Chondrocyte (in vitro differentiated cells): ENCODE results near the gene CDC6. TPM values are rescaled to one million over a fixed set of nuclear protein-coding genes. Genes with fewer than 3 reads are reported as not detected.

Source experiments
- DNase-seq: peaks from one replicate; pipeline ENCODE4 v3.0.0; 2021; ENCODE audit warnings: mixed read lengths, low spot score
- H3K27ac Mint-ChIP-seq: one replicate; pipeline ENCODE4 v1.8.0; 2021; ENCODE audit warnings: mild to moderate bottlenecking, moderate library complexity, mixed read lengths; ENCODE audit not compliant: unreplicated experiment
- H3K27me3 Mint-ChIP-seq: 2 replicates; pipeline ENCODE4 v1.8.0; 2021; ENCODE audit warnings: low read depth, mixed read lengths
- H3K36me3 Mint-ChIP-seq: 2 replicates; pipeline ENCODE4 v1.8.0; 2021; ENCODE audit warnings: low read depth, mixed read lengths
- H3K4me1 Mint-ChIP-seq: 2 replicates; pipeline ENCODE4 v1.8.0; 2021; ENCODE audit warnings: low read depth, mild to moderate bottlenecking, mixed read lengths
- H3K4me3 Mint-ChIP-seq: one replicate; pipeline ENCODE4 v1.8.0; 2021; ENCODE audit warnings: mild to moderate bottlenecking, moderate library complexity, mixed read lengths; ENCODE audit not compliant: unreplicated experiment
- H3K9me3 Mint-ChIP-seq: 2 replicates; pipeline ENCODE4 v1.8.0; 2021; ENCODE audit warnings: low read depth, mixed read lengths
- total RNA-seq: library from RNA; stranded (reverse); gene quantifications from 3 replicates; pipeline ENCODE4 v1.2.1, GENCODE V29; 2021
- TF ChIP-seq, protein P1 (sequence below): fragments of 200-600 bp; sonication (generic); IDR thresholded peaks from 2 replicates; pipeline ENCODE4 v1.5.0; 2021; ENCODE audit warnings: antibody characterized with exemption, mild to moderate bottlenecking, moderate library complexity

Gene CDC6
- total RNA-seq, 1 donor from 2014 or later, result 9.9 TPM

DNA sequence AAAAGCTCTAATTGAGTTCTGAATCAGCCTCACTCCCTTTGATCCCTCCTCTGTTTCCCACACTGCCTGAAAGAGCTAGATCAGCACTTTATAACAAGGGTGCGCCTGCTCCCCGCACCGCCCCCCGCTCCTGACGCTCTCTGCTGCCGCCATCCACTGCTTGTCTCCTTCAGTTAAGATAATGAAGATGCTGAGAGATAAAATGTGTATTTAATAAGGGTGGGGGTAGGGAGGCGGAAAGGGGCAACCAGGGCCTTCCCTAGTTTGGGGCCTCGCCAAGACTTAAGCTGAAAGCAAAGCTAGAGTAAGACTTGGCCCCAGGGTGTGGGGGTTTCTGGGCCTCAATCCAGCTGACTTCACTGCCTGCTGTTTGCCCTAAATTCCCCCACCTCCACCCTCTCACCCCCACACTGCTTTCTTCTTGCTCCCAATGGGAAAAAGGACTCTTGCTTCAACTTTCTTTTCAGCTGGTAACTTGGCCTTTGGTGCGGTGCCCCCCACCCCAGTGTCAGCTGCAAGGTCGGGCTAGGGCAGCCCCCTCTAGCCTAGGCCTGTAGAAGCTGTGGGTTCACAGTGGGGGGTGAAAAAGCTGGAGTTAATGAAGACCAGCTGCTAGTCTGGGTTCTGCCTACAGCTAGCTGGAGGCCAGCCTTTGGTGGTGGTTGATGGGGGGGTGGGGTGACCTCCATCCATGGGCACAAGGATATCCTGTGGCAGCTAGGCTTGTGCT is 19.5 kb downstream of the CDC6 start:
- H3K9me3 Mint-ChIP-seq, result no peaks in the 10 kb centered on the region
- peak; percentile 70 for DNase-seq

DNA sequence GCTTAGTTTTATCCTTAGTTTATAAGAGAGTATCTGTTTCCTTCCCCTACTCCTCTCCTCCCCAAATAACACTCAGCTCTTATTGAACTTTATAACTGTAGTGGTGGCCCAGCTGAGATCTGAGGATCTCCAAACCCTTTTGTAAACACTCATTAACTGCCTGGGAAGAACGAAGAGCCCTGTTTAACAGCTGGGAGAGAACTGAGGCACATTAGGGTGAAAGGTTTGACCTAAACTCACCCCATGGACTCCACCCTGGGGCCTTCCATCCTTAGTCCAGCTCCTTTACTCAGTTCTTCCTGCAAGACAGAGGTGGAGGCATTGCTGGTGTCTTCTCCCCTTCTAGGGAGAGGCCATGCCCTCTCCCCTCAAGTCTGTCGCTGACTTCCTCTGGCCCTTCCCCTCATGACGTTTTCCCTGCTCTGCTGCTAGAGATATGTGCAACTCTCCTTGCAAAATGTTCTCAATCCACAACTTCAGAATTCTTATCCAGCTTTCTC is 20.1 kb downstream of the CDC6 start:
- TF ChIP-seq, protein P1, sequence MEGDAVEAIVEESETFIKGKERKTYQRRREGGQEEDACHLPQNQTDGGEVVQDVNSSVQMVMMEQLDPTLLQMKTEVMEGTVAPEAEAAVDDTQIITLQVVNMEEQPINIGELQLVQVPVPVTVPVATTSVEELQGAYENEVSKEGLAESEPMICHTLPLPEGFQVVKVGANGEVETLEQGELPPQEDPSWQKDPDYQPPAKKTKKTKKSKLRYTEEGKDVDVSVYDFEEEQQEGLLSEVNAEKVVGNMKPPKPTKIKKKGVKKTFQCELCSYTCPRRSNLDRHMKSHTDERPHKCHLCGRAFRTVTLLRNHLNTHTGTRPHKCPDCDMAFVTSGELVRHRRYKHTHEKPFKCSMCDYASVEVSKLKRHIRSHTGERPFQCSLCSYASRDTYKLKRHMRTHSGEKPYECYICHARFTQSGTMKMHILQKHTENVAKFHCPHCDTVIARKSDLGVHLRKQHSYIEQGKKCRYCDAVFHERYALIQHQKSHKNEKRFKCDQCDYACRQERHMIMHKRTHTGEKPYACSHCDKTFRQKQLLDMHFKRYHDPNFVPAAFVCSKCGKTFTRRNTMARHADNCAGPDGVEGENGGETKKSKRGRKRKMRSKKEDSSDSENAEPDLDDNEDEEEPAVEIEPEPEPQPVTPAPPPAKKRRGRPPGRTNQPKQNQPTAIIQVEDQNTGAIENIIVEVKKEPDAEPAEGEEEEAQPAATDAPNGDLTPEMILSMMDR, result no peak
- Mint-ChIP-seq H3K27ac (no peak overlapping the region), H3K36me3 (no peaks in the 10 kb centered on the region), H3K4me1 (peaks cover 23% of the 10 kb centered on the region), H3K4me3 (no peak overlapping the region), H3K27me3 (no peaks in the 10 kb centered on the region), H3K9me3 (no peaks in the 10 kb centered on the region)
- no peak for DNase-seq

More for the DNA sequence above, 19.5 kb downstream of the CDC6 start:
- Mint-ChIP-seq H3K36me3 (no peaks in the 10 kb centered on the region), H3K4me3 (no peak overlapping the region), H3K27ac (no peak overlapping the region), H3K27me3 (no peaks in the 10 kb centered on the region), H3K4me1 (peaks cover 23% of the 10 kb centered on the region)
- TF ChIP-seq, protein P1, result peak; percentile 23

DNA sequence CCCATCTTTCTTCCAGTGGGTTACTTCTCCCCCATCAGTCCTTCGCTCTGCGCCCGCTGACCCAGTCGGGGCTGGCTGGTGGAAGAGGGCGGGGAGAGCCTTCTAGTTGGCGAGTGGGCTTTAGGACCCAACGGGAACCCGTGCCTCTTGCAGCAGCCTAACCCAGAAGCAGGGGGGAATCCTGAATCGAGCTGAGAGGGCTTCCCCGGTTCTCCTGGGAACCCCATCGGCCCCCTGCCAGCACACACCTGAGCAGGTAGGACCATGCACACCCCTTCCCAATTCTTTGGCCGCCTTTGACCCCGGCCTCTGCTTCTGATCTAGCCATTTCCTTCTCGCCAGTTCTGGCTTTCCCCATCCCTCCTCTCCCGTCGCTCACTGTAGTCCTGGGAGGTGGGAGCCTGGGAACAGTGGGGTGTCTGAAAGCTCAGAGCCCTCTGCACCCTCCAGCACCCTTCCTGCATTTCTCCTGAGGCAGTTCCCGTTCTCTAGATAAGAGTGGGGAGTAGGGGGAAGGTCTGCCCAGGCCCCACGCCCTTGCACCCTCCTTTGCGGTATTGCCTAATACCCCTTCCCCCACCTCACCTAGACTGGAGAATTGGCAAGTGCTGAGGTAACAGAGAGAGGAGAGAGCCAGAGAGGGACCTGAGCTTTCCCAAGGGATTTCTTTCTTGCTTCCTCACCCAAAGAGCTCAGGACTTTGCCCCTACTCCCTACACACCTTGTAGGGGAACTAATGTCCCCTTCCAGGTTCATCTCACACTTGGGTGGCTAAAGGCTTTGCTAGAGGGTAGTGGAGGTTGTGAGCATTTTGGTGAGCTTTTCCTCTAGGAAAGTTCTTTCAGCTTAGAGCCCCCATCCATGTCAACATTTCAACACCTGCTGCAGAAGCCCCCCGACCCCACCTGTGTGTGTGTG is 21.6 kb downstream of the CDC6 start, which contains the start of gene RARA:
Gene RARA (plus strand): TSS at position 150 of the 918 bp plus-strand sequence. CDS start 22,039 bp downstream, outside the sequence.
- H3K4me3 Mint-ChIP-seq, result no peak within 1 kb of the TSS

DNA sequence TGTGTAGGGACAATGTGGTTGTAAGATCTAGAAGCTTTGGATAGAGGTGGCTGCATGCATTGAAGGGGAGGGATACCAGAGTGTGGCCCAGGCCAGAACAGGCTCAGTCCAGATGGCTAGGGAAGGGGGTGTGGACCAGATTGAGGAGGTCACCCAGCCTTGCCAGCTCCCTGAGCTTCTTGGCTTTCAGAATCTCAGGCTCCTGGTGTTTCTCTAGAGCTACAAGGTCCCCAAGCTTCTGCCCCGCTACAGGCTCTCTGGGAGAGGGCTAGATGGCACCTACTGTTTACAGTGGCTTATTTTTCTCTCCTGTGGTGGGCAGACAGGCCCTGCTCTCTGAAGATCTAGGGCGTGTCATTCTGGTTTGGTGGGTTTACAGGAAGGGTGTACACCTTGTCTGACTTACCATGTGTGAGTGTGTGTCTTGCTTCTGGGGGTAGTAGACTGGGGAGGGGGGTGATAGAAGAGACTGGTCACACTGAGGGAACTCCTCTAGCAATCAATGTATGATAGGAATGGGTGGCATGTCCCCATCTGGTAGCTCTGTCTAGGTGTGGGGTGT is 22.4 kb downstream of the CDC6 start:
- H3K27ac Mint-ChIP-seq, result peak overlapping the region; percentile 42
- no peaks in the 10 kb centered on the region for H3K36me3 Mint-ChIP-seq
- TF ChIP-seq, protein P1, result no peak
- no peaks in the 10 kb centered on the region for H3K27me3 Mint-ChIP-seq
- DNase-seq, result peak; percentile 59
- H3K4me1 Mint-ChIP-seq, result peaks cover 1% of the 10 kb centered on the region
- H3K9me3 Mint-ChIP-seq, result no peaks in the 10 kb centered on the region
- no peak overlapping the region for H3K4me3 Mint-ChIP-seq

More for the DNA sequence above, 21.6 kb downstream of the CDC6 start, which contains the start of gene RARA:
- Mint-ChIP-seq H3K9me3 (no peaks in the 10 kb centered on the region), H3K27me3 (no peaks in the 10 kb centered on the region), H3K27ac (peak within 1 kb of the TSS; percentile 18), H3K36me3 (no peaks in the 10 kb centered on the region), H3K4me1 (peaks cover 8% of the 10 kb centered on the region)
- TF ChIP-seq, protein P1, result no peak
- DNase-seq, result peak; percentile 86
